GM18861 (cell line): ENCODE data around the gene SLIT2.
A peak's percentile ranks its signal among the peaks of the same experiment; 100 is the strongest.

Experiments used
- ATAC-seq: cut with Tn5 transposase; IDR thresholded peaks from one replicate; pipeline ENCODE4 v1.9.1; 2021; ENCODE audit not compliant: unreplicated experiment

The SLIT2 gene

GRCh38 chr4:20251796-20252655 lies at the start of gene SLIT2:
Gene SLIT2 (plus strand): TSS chr4:20251905. CDS start chr4:20253816, 1,911 bp downstream.
- ATAC-seq = peak; percentile 58

GRCh38 chr4:20203508-20203907 lies 48.2 kb upstream of the SLIT2 start:
- ATAC-seq = no peak

GRCh38 chr4:20217521-20217920 lies 34.2 kb upstream of the SLIT2 start:
- no peak for ATAC-seq

- ATAC-seq = no peak
Measured at GRCh38 chr4:20217951-20218350, 33.8 kb upstream of the SLIT2 start.

- no peak for ATAC-seq
Measured at GRCh38 chr4:20219521-20219920, 32.2 kb upstream of the SLIT2 start.

GRCh38 chr4:20237894-20238537 lies 13.7 kb upstream of the SLIT2 start:
- no peak for ATAC-seq

GRCh38 chr4:20248155-20248558 lies 3.5 kb upstream of the SLIT2 start:
- no peak for ATAC-seq

GRCh38 chr4:20249333-20249732 lies 2.4 kb upstream of the SLIT2 start:
- no peak for ATAC-seq

- peak; percentile 9 for ATAC-seq
Measured at GRCh38 chr4:20251031-20251795, 492 bp upstream of the SLIT2 start.

GRCh38 chr4:20252656-20253282 lies 1.1 kb downstream of the SLIT2 start:
- no peak for ATAC-seq

GRCh38 chr4:20253283-20253734 lies 1.6 kb downstream of the SLIT2 start:
- no peak for ATAC-seq

GRCh38 chr4:20253735-20254409 lies 2.2 kb downstream of the SLIT2 start:
- no peak for ATAC-seq

GRCh38 chr4:20254511-20255250 lies 3.0 kb downstream of the SLIT2 start:
- ATAC-seq = no peak

- no peak for ATAC-seq
Measured at GRCh38 chr4:20255251-20255586, 3.5 kb downstream of the SLIT2 start.

GRCh38 chr4:20255823-20256222 lies 4.1 kb downstream of the SLIT2 start:
- no peak for ATAC-seq

GRCh38 chr4:20256381-20256881 lies 4.7 kb downstream of the SLIT2 start:
- ATAC-seq = no peak

GRCh38 chr4:20259707-20260106 lies 8.0 kb downstream of the SLIT2 start:
- no peak for ATAC-seq

GRCh38 chr4:20260821-20261220 lies 9.1 kb downstream of the SLIT2 start:
- ATAC-seq = no peak

- ATAC-seq = no peak
Measured at GRCh38 chr4:20262221-20262620, 10.5 kb downstream of the SLIT2 start.

- no peak for ATAC-seq
Measured at GRCh38 chr4:20264688-20265087, 13.0 kb downstream of the SLIT2 start.
